Activated CD8-positive, alpha-beta memory T cell treated with anti-CD3 and anti-CD28 coated beads, Interleukin-2, amount 10 ng/mL, durations not matched to agents 7 days and 5 days (primary cell): ENCODE measurements around the gene FAM229A. TPM values are rescaled to one million over a fixed set of nuclear protein-coding genes. Genes with fewer than 3 reads are reported as not detected.
A peak's percentile ranks its signal among the peaks of the same experiment; 100 is the strongest.

ENCODE experiments used
- ATAC-seq: fragments of 150-1000 bp; cut with Tn5 transposase; one replicate; pipeline ENCODE4 v1.10.0; 2021; ENCODE audit warnings: moderate library complexity
- CTCF ChIA-PET: fragments of 350-600 bp; sonication (Branson Sonifier 250); formaldehyde crosslinking; loops from one replicate; lab custom pipeline; 2021; ENCODE audit warnings: antibody characterized with exemption; lab: Charles Lee
- DNase-seq: peaks from one replicate; pipeline ENCODE4 v3.0.0-alpha.2; 2020
- H3K27ac Mint-ChIP-seq: one replicate; pipeline ENCODE4 v1.8.0; 2021; ENCODE audit warnings: mild to moderate bottlenecking, mixed read lengths
- H3K27me3 Mint-ChIP-seq: one replicate; pipeline ENCODE4 v1.8.0; 2021; ENCODE audit warnings: mixed read lengths
- H3K36me3 Mint-ChIP-seq: one replicate; pipeline ENCODE4 v1.8.0; 2021; ENCODE audit warnings: mild to moderate bottlenecking, mixed read lengths
- H3K4me1 Mint-ChIP-seq: one replicate; pipeline ENCODE4 v1.8.0; 2021; ENCODE audit warnings: mixed read lengths
- H3K4me3 Mint-ChIP-seq: one replicate; pipeline ENCODE4 v1.8.0; 2021; ENCODE audit warnings: mild to moderate bottlenecking, moderate library complexity, mixed read lengths
- H3K9me3 Mint-ChIP-seq: one replicate; pipeline ENCODE4 v1.8.0; 2022; ENCODE audit warnings: low read depth, mixed read lengths
- total RNA-seq, 2 experiments: library from RNA; stranded (reverse); gene quantifications; one replicate each; pipeline ENCODE4 v1.2.3, GENCODE V29; 2021

Gene FAM229A
- total RNA-seq, 2 experiments from 2014 or later, result 4.1 to 5.4 TPM

GRCh38 chr1:32393832-32394140, 31.5 kb upstream of the FAM229A start:
- CTCF ChIA-PET, result interaction anchor here (0.6 to 1.7 kb wide), 13 partner anchors 11 to 320 kb away, joined by 3 to 6 read pairs (median 3); partner anchors contain the start of gene FAM167B
- peak overlapping the region; percentile 99 for H3K27ac Mint-ChIP-seq

GRCh38 chr1:32393136-32393535, 30.9 kb upstream of the FAM229A start:
- Mint-ChIP-seq H3K27ac (peak overlapping the region; percentile 99), H3K27me3 (no peaks in the 10 kb centered on the region), H3K4me1 (peaks cover 28% of the 10 kb centered on the region), H3K4me3 (peak overlapping the region; percentile 96), H3K36me3 (peaks cover 2% of the 10 kb centered on the region), H3K9me3 (no peaks in the 10 kb centered on the region)
- CTCF ChIA-PET, result interaction anchor here (0.6 to 1.7 kb wide), 2 partner anchors 10 to 319 kb away, joined by 3 to 4 read pairs; no protein-coding TSS in a partner anchor
- DNase-seq (no peak), ATAC-seq (no peak)

More at GRCh38 chr1:32393832-32394140, 31.5 kb upstream of the FAM229A start:
- Mint-ChIP-seq H3K27me3 (no peaks in the 10 kb centered on the region), H3K9me3 (no peaks in the 10 kb centered on the region), H3K36me3 (peaks cover 2% of the 10 kb centered on the region), H3K4me1 (peaks cover 28% of the 10 kb centered on the region), H3K4me3 (peak overlapping the region; percentile 96)
- DNase-seq (no peak), ATAC-seq (peak; percentile 20)

GRCh38 chr1:32392325-32392724, 30.0 kb upstream of the FAM229A start:
- no peaks in the 10 kb centered on the region for H3K27me3 Mint-ChIP-seq
- DNase-seq (no peak), ATAC-seq (no peak)
- peak overlapping the region; percentile 14 for H3K27ac Mint-ChIP-seq
- H3K4me3 Mint-ChIP-seq, result no peak overlapping the region
- H3K4me1 Mint-ChIP-seq, result peaks cover 28% of the 10 kb centered on the region
- CTCF ChIA-PET, result interaction anchor here (4.8 kb wide), 1 partner anchor 8 kb away, joined by 20 read pairs; no protein-coding TSS in a partner anchor
- H3K9me3 Mint-ChIP-seq, result no peaks in the 10 kb centered on the region
- H3K36me3 Mint-ChIP-seq, result peaks cover 2% of the 10 kb centered on the region

GRCh38 chr1:32390904-32391870, 28.9 kb upstream of the FAM229A start:
- no peak for ATAC-seq
- DNase-seq, result no peak
- CTCF ChIA-PET, result interaction anchor here (0.6 to 4.8 kb wide), 2 partner anchors 10 to 130 kb away, joined by 3 to 20 read pairs; no protein-coding TSS in a partner anchor
- Mint-ChIP-seq H3K27ac (no peak overlapping the region), H3K9me3 (no peaks in the 10 kb centered on the region), H3K27me3 (no peaks in the 10 kb centered on the region), H3K4me3 (no peak overlapping the region), H3K4me1 (peaks cover 28% of the 10 kb centered on the region), H3K36me3 (peaks cover 5% of the 10 kb centered on the region)

- H3K4me3 Mint-ChIP-seq, result no peak overlapping the region
- CTCF ChIA-PET, result interaction anchor here (1.3 to 4.8 kb wide), 2 partner anchors 12 to 16 kb away, joined by 3 to 20 read pairs; no protein-coding TSS in a partner anchor
- DNase-seq (no peak), ATAC-seq (no peak)
- H3K27me3 Mint-ChIP-seq, result no peaks in the 10 kb centered on the region
- peaks cover 15% of the 10 kb centered on the region for H3K4me1 Mint-ChIP-seq
- H3K36me3 Mint-ChIP-seq, result peaks cover 5% of the 10 kb centered on the region
- H3K27ac Mint-ChIP-seq, result no peak overlapping the region
- H3K9me3 Mint-ChIP-seq, result no peaks in the 10 kb centered on the region
Observed at GRCh38 chr1:32388641-32389040, 26.4 kb upstream of the FAM229A start.

GRCh38 chr1:32386676-32387392, 24.5 kb upstream of the FAM229A start:
- DNase-seq, result no peak
- Mint-ChIP-seq H3K4me3 (no peak overlapping the region), H3K4me1 (no peaks in the 10 kb centered on the region), H3K9me3 (no peaks in the 10 kb centered on the region), H3K27ac (no peak overlapping the region), H3K27me3 (no peaks in the 10 kb centered on the region), H3K36me3 (peaks cover 9% of the 10 kb centered on the region)
- no peak for ATAC-seq
- CTCF ChIA-PET, result interaction anchor here (1.0 to 2.0 kb wide), 4 partner anchors 10 to 33 kb away, joined by 3 to 9 read pairs (median 4); no protein-coding TSS in a partner anchor

- Mint-ChIP-seq H3K9me3 (no peaks in the 10 kb centered on the region), H3K4me3 (no peak overlapping the region), H3K27ac (no peak overlapping the region), H3K36me3 (peaks cover 16% of the 10 kb centered on the region), H3K27me3 (no peaks in the 10 kb centered on the region), H3K4me1 (no peaks in the 10 kb centered on the region)
- DNase-seq (no peak), ATAC-seq (no peak)
- CTCF ChIA-PET, result interaction anchor here (1.4 kb wide), 1 partner anchor 20 kb away, joined by 3 read pairs; no protein-coding TSS in a partner anchor
Observed at GRCh38 chr1:32380057-32380456, 17.8 kb upstream of the FAM229A start.

- DNase-seq (no peak), ATAC-seq (no peak)
- no peak overlapping the region for H3K27ac Mint-ChIP-seq
- peaks cover 6% of the 10 kb centered on the region for H3K4me1 Mint-ChIP-seq
- CTCF ChIA-PET, result interaction anchor here (0.7 kb wide), 1 partner anchor 24 kb away, joined by 3 read pairs; no protein-coding TSS in a partner anchor
- no peaks in the 10 kb centered on the region for H3K9me3 Mint-ChIP-seq
- H3K4me3 Mint-ChIP-seq, result no peak overlapping the region
- peaks cover 19% of the 10 kb centered on the region for H3K36me3 Mint-ChIP-seq
- no peaks in the 10 kb centered on the region for H3K27me3 Mint-ChIP-seq
Observed at GRCh38 chr1:32377541-32378220, 15.4 kb upstream of the FAM229A start.

GRCh38 chr1:32376199-32376598, 13.9 kb upstream of the FAM229A start:
- DNase-seq (no peak), ATAC-seq (no peak)
- no peaks in the 10 kb centered on the region for H3K27me3 Mint-ChIP-seq
- CTCF ChIA-PET, result interaction anchor here (0.9 to 1.2 kb wide), 2 partner anchors 10 to 161 kb away, joined by 3 read pairs; no protein-coding TSS in a partner anchor
- no peak overlapping the region for H3K27ac Mint-ChIP-seq
- no peaks in the 10 kb centered on the region for H3K9me3 Mint-ChIP-seq
- H3K4me1 Mint-ChIP-seq, result peaks cover 19% of the 10 kb centered on the region
- no peak overlapping the region for H3K4me3 Mint-ChIP-seq
- peaks cover 19% of the 10 kb centered on the region for H3K36me3 Mint-ChIP-seq

- no peak overlapping the region for H3K27ac Mint-ChIP-seq
- DNase-seq (no peak), ATAC-seq (no peak)
- peaks cover 16% of the 10 kb centered on the region for H3K36me3 Mint-ChIP-seq
- no peaks in the 10 kb centered on the region for H3K9me3 Mint-ChIP-seq
- no peaks in the 10 kb centered on the region for H3K27me3 Mint-ChIP-seq
- CTCF ChIA-PET, result interaction anchor here (0.9 to 2.6 kb wide), 2 partner anchors 158 kb away, joined by 3 to 19 read pairs; no protein-coding TSS in a partner anchor
- no peak overlapping the region for H3K4me3 Mint-ChIP-seq
- H3K4me1 Mint-ChIP-seq, result peaks cover 20% of the 10 kb centered on the region
Observed at GRCh38 chr1:32373996-32374592, 11.8 kb upstream of the FAM229A start.

GRCh38 chr1:32372149-32372756, 10.0 kb upstream of the FAM229A start:
- Mint-ChIP-seq H3K4me3 (no peak overlapping the region), H3K27ac (peak overlapping the region; percentile 5), H3K9me3 (no peaks in the 10 kb centered on the region), H3K36me3 (peaks cover 11% of the 10 kb centered on the region), H3K4me1 (peaks cover 20% of the 10 kb centered on the region), H3K27me3 (no peaks in the 10 kb centered on the region)
- ATAC-seq (peak; percentile 82), DNase-seq (peak; percentile 84)
- CTCF ChIA-PET, result interaction anchor here (0.6 to 2.6 kb wide), 18 partner anchors 9 to 172 kb away, joined by 3 to 19 read pairs (median 4); partner anchors contain the start of genes CCDC28B, FAM229A, LCK and MARCKSL1
